OCI-LY1 (cell line): Measurements from ENCODE around the gene COL23A1.

Source experiments
- EZH2 ChIP-seq: fragments of 200-600 bp; sonication (generic), shearing (Covaris generic); IDR thresholded peaks from 2 replicates; pipeline ENCODE4 v1.8.0; 2017; ENCODE audit warnings: borderline replicate concordance, mixed run types, mild to moderate bottlenecking, antibody characterized with exemption, low read length, moderate library complexity, mixed read lengths
- TF ChIP-seq, protein P1 (sequence below): fragments of 200-600 bp; sonication (generic), shearing (Covaris generic); IDR thresholded peaks from 2 replicates; pipeline ENCODE4 v1.5.1; 2017; ENCODE audit warnings: mild to moderate bottlenecking, antibody characterized with exemption, low read length, moderate library complexity, mixed read lengths

DNA sequence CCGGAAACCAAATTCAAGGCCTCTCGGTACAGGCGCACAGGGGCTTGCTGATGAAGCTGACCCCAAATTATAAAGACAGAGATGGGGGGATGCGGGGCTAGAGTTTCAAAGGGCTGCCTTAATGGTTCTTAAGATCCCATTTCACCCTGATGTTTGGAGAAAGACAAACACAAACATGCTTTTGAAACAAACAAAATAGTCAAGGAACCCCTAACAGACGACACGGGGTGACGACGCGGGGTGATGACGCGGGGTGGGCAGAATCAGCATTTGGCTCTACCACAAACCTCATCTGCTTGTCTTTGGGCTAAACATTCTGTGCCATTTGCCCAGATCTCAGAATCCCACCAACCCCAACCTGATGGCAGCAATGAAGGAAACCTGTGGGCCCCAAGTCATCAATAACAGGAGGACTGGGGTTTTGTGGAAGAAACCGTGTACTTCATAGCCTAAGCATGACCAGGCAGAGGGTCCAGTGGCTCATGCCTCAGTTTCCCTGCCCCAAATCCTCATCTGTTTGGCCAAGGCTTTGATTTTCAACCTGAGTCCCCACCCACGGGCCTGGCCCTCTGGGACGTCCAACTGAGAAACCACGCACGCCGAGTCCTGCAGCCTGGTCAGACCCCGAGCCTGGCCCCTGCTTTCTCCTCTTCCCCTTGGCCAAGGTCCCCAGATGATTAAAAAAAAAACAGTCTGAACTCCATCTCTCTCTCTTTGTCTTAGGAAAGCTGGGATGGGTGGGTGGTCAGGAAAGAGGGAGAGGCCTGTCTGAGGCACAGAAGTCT, 148.5 kb downstream of the COL23A1 start:
- TF ChIP-seq, protein P1, sequence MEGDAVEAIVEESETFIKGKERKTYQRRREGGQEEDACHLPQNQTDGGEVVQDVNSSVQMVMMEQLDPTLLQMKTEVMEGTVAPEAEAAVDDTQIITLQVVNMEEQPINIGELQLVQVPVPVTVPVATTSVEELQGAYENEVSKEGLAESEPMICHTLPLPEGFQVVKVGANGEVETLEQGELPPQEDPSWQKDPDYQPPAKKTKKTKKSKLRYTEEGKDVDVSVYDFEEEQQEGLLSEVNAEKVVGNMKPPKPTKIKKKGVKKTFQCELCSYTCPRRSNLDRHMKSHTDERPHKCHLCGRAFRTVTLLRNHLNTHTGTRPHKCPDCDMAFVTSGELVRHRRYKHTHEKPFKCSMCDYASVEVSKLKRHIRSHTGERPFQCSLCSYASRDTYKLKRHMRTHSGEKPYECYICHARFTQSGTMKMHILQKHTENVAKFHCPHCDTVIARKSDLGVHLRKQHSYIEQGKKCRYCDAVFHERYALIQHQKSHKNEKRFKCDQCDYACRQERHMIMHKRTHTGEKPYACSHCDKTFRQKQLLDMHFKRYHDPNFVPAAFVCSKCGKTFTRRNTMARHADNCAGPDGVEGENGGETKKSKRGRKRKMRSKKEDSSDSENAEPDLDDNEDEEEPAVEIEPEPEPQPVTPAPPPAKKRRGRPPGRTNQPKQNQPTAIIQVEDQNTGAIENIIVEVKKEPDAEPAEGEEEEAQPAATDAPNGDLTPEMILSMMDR = no peak
- TF ChIP-seq EZH2 = no peak
